GM11168 (cell line): ENCODE measurements around the gene SENP7.
"Not testable (repeated sequence)": the region's sequence is repeated elsewhere in the genome, so short reads cannot be mapped to it uniquely, and the experiment has no call there.

Experiments
- in situ Hi-C: fragments of 300-500 bp; cut with MboI; formaldehyde crosslinking; loops from one replicate; pipeline ENCODE4 v1.12.0; 2022; ENCODE audit warnings: low sequenced_read_pairs; ENCODE audit not compliant: unreplicated experiment

SENP7 gene

DNA sequence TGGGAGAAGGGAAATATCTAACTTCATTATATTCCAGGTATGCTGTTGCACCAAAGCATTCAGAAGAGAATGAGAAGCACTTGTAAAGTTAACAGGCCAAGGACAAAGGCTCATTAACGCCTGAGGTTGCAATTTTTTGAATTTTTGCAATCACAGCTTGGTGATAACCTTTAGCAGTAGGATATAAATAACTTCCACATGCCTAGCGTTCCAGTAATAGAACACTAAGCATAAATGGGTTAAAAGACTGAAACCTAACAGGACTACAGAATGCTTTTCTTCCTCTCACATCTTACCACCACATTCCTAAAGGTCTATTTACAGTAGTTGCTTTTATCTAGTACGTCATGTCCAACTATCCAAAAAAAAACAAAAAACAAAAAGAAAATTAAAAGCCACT is 135.2 kb downstream of the SENP7 start:
- in situ Hi-C loops, result no loop called here

DNA sequence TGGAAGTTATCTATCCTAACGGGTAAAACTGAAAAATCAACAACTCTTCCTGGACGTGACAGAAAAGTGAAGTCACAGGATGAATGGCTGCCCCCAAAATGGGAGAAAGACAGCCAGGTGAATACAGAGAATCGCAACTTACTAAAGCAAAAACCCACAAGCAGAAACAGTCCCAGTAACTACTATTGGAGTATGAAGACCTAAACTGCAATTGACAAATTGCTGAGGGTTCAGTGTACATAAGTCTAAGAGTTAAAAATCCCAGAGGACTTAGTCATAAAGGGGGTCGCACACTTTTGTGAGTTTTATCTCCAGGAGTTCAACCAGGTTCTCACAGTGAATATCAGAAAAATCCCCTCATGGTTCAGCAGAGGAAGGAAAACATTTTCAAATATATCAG is 135.8 kb downstream of the SENP7 start:
- in situ Hi-C loops, result no loop called here

DNA sequence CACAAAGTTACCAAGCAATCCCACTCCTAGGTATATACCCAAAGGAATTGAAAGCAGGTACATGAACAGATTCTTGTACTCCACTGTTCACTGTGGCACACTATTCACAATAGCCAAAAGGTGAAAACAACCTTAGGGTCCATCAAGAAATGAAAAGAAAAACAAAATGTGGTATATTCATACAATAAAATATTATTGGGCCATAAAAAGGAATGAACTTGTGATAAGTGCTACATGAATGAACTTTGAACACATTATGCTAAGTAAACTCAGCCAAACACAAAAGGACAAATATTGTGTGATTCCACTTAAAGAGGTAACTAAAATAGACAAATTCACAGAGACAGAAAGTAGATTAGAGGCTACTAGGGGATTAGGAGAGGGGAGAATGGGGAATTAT is 137.4 kb downstream of the SENP7 start:
- in situ Hi-C loops, result no loop called here

DNA sequence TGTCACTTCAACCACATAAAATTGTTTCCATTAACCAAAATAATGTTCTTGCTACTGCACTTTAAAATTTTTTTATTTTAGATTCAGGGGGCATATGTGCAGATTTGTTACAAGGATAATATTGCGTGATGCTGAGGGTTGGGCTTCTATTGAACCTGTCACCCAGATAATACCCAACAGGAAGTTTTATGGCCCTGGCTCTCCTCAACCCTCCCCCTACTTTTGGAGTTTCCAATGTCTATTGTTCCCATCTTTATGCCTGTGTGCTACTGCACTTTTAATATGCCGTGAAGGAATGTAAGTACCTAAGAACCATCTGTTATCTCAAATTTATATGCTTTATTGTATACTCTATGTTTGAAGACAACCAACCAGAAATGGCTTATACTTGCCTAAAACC is 150.6 kb downstream of the SENP7 start:
- in situ Hi-C loops, result no loop called here

DNA sequence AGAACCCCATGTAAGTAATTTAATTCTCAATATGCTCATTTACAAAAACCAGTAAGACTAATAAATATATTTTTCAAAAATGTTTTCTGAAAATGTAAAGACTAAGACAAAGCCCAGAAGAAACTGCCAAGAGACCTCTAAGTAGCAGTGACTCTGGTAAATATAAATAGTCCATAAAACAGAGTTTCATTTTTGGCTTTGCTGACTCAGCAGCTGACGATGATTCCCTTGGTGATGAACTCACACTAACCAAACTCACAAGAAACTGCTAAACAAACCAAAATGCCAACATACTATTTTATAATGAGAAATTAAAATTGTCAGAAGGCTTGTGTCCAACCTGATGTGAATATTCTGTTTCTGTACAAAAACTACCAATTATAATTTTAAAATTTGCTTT is 161.2 kb downstream of the SENP7 start:
- in situ Hi-C loops, result no loop called here

DNA sequence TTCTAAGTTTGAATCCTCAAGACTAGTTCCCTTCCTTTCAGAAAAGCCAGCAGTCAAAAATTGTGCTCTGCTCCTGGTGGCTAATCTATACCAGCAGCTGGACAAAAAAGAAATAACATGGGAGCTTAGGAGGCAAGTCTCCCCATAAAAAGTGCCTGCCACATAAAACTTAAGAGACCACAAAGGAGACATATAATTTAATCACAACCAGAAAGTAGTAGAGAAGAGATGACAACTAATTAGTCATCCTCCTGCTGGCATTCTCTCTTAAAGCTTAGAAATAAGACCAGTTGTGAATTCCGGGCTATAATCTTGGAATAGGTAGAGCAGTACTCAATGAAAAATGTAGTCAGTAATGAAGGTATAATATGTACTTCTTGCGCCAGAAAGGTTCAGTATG is 172.4 kb downstream of the SENP7 start:
- in situ Hi-C loops, result no loop called here

DNA sequence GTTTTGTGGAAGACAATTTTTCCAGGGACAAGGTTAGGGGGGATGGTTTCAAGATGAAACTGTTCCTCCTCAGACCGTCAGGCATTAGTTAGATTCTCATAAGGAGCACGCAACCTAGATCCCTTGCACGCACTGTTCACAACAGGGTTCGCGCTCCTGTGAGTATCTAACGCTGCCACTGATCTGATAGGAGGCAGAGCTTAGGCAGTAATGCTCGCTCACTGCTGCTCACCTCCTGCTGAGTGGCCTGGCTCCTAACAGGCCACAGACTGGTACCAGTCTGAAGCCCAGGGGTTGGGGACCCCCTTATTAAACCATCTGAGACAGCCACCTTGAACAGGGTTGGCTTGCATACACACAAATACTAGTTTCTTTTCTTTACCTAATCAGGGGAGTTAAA is 179.1 kb downstream of the SENP7 start:
- in situ Hi-C loops, result no loop called here

DNA sequence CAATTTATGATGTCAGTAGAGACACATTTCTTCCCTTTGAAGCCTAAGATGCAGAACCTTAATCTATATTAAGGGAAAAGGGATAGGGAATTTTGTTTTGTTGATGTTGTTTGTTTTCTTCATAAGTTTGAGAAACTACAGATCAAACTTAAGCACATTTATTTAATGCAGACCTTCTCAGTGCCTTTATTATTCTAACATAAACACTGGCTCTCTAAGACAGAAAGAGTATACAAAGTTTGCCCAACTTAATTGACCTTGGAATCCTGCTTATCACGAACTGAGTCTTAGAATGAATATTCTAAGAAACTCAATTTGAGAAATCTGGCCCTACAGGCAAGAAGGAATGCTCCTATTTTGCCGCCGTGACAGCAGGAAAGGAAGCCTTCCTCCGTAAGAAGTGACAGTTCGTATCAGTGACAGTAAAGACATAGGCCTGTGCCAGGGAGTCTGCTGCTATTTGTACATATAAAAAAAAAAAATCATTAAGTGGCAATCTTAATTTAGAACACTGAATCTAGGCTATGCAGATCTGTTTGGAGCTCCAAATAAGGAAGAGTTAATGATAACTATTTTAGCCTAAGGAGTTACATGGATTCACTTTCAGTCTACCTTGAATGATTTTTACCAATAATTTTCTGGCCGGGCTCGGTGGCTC is 183.9 kb downstream of the SENP7 start:
- in situ Hi-C loops, result no loop called here

DNA sequence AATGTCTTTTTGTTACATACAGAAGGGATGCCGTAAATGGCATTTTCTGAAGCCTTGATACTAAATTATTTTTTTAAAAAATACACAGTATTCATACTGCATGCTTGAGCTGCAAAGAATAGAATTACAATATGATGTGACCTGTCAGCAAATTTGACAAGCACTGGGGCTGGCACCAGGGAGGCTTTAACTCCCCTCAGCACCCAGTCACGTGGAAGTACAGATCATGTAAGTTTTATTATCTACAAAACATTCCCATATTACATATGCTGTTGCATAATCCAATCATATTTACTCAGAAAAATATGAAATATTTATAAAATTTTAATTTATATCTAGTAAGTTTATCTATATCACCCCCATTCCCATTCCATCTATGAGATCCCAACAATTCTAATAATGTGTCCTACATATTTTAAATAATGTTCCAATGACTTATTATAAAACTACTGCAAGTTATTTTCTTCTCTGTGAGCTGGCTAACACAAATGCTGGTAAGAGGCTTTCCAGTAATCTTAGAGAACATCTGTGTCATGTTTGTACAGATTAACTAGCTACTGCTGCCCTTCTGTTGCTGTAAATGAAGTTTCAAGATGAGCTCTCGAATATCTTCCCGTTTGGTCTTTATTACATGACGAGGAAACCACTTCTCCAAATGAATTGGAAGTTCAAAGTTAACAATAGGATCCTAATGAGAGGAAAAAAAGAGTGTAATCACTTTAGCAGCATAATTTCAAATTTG is 187.4 kb downstream of the SENP7 start:
- in situ Hi-C loops, result no loop called here

DNA sequence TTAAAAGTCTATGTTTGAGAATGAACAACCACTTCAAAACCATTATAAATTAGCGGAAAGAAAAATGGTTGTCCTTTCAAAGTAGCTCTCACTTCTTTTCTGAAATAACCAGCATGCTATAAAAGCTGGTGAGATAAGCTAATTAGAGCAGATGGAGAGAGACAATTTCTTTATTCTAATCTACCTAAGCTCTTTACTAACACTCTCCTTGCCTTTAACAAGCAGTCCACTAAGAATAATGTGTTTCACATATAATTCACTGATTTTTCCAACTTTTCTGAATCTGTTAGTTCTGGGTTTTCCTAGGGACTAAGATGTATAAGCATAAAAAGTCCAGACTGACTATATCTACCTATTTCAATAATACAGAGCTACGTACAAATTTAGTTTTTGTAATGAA is 192.5 kb downstream of the SENP7 start, which contains the start of gene IMPG2:
IMPG2 (minus strand) TSS at position 101 of the 400 bp plus-strand sequence. CDS start 203 bp downstream, outside the sequence.
- in situ Hi-C loops, result no loop called here

DNA sequence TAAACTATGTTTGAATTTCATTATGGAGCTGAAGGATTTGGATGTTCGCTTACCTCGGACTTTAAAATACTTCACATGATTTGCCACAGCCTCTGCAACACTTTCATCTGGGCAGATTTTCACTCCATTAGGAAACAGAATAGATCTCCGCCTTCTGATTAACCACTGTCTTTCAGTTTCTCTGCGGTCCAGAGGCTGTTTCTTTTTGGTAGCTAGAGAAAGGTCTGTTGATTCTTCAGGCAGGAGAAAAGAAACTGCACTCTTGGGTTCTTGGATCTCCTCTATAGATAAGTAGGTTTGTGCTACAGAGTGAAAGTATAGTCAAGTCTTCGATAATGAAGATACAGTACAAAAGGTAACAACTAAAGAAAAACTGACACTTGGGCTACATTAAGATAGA is 193.5 kb downstream of the SENP7 start:
- in situ Hi-C loops, result no loop called here

DNA sequence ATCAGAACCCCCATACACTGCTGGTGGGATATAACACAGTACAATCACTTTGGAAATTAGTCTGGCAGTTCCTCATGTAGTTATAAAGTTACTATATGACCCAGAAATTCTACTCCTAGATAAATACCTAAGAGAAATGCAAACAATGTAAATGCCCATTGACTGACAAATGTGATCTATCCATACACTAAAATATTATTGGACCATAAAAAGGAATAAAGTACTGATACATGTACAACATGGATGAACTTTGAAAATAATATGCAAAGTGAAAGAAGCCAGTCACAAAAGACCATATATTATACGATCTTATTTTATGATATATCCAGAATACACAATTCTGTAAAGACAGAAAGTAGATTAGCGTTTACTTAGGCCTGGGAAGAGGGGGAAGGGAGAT is 200.5 kb downstream of the SENP7 start:
- in situ Hi-C loops, result no loop called here

DNA sequence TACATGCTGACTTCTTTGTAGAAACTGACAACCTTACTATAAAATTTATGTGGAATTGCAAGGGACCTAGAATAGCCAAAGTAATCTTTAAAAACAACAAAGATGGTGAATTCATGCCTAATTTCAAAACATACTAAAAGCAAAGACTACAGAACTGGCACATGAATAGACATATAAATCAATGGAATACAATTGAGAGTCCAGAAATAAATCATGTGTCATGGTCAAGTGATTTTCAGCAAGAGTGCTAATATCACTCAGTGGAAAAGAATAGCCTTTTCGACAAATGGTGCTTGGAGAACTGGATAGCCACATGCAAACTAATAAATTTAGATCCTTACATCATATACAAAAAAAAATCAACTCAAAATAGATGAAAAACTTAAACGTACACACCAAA is 201.3 kb downstream of the SENP7 start:
- in situ Hi-C loops, result no loop called here

DNA sequence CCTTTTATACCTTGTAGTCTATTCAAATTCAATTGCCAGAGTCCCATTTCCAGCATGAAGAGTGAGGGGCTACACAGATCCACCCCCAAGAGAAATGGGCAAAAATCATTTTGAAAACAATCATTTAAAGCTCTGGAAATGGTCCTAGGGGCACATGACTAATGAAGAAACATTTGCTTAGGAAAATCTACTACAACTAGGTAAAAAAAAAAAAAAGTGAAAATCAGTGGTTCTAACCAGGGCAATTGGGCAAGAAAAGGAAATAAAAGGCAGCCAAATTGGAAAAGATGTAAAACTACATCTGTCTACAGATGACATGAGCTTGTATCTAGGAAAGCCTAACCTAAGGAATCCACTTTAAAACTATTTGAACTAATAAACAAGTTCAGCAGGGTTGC is 202.0 kb downstream of the SENP7 start:
- in situ Hi-C loops, result no loop called here

DNA sequence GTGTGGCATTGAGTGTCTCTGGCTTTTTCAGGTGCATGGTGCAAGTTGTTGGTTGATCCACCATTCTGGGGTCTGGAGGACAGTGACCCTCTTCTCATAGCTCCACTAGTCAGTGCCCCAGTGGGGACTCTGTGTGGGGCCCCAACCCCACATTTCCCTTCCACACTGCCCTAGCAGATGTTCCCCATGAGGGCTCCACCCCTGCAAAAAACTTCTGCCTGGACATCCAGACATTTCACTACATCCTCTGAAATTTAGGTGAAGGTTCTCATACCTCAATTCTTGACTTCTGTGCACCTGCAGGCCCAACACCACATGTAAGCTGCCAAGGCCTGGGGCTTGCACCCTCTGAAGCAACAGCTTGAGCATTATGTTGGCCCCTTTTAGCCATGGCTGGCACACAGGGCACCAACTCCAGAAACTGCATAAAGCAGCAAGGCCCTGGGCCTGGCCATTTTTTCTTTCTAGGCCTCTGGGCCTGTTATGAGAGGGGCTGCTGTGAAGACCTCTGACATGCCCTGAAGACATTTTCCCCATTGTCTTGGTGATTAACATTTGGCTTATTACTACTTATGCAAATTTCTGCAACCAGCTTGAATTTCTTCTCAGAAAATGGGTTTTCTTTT is 204.8 kb downstream of the SENP7 start:
- in situ Hi-C loops, result not testable (repeated sequence)

DNA sequence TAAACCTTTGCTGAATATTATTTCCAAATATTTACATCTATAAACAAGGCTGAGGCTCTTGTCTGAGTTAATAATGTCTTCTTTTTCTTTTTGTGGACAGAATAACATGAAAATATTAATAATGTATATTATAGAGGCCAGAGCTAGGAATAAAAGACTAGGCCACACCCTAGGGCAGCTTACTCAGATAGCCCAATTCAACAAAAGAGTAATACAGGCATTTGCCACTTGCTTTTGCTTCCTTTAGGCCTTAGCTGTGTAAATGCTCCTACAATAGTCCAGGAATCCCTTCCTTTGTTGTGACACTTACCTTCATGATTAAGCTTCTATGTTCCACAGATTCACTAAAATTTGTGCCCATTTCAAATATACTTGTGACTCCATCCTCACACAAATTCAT is 209.2 kb downstream of the SENP7 start:
- in situ Hi-C loops, result no loop called here

DNA sequence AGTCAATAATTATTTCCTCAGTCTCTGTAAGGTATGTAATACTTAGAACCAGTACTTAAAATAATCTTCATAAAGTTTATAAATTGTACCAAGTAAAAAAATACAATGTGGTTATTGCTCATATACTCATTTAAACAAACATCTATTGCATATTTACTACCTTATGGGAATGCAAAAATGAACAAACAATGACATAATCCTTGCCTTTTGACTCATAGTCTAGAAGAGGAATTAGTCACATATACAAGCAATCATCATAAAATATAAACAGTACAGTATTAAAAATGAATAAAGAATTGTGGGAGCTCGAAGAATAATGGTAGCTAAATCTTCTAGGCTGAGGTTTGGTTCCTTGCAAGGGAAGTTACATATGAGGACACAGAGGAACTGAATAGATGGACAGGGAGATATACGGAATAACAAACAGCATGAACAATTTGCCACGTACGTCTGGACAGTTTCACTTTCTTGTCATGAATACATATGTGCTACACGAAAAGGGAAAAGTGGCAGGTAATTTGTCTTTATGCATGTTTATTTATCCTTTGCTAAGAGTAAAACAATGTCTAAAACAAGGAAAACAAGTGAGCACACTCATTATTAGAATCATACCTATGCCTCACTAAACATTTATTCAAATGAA is 209.8 kb downstream of the SENP7 start:
- in situ Hi-C loops, result no loop called here

DNA sequence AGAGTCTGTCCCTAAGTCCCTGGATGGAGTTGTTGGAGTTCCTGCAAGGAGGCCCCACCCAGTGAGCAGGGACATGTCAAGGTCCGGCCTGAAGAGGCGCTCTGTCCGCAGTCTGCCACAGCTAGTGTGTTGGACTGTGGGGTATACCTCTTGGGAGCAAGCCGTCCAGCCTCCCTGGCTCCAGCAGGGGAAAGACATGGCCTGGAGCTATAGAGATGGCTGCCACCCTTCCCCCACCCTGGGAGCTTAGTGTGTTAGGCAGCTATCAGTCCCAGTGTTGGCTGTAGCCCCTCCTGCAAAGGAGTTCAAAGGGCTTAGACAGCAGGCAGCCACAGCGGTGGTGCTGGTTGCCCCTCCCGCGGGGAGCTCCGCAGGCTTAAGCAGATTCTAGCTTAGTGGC is 212.9 kb downstream of the SENP7 start:
- in situ Hi-C loops, result no loop called here

DNA sequence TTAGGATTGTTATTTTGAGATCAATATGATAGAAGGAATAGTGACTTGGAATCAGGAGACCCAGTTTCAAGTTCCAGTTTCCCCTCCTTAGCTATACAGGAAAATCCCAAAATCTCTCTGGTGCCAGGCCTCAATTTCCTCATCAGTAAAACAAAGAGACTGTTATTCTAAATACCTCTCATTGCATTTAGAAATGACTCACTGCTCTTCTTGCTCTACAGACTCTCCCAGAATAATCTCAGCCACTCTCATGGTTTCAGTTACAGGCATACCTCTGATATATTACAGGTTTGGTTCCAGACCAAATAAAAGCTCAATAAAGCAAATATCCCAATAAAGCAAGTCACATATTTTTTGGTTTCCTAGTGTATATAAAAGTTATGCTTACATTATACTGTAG is 221.0 kb downstream of the SENP7 start:
- in situ Hi-C loops, result no loop called here

DNA sequence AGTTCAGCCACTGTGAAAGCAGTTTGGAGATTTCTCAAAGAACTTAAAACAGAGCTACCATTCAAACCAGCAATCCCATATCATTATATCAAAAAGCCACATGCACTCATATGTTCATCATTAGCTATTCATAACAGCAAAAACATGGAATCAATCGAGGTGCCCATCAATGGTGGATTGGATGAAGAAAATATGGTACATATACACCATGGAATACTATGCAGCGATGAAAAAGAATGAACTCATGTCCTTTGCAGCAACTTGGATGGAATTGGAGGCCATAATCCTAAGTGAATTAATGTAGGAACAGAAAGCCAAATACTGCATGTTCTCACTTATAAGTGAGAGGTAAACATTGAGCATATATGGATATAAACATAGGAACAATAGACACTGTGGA is 224.7 kb downstream of the SENP7 start:
- in situ Hi-C loops, result no loop called here

DNA sequence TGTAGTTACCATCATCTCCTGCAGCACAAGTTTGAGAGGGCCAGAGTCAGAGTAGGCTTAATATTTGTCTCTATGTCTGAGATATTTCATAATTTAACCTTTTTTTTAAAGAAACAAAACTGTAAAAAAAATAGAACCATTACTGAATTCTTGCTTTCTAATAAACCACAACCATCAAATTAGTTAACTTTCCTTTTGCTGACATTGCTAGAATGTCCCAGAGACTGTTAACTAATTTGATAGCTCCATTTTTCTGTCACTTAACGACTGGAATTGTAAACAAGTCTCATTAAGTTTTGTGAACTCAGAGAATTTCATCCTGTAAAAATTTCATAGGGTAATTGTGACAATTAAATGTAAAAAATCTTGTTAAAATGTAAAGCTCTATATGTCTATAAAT is 228.3 kb downstream of the SENP7 start:
- in situ Hi-C loops, result no loop called here
